Pancreas (tissue), 10 donors: ENCODE data around the gene SLITRK2. TPM values are rescaled to one million over a fixed set of nuclear protein-coding genes. Genes with fewer than 3 reads are reported as not detected.

Experiments
- ATAC-seq, 4 donors: fragments of 200-7000 bp; cut with Tn5 transposase; one replicate each; pipeline versions ENCODE4 v1.8.0 to v1.9.1; 2020; ENCODE audit warnings: mild to moderate bottlenecking in 4 of 4, moderate library complexity in 4 of 4
- DNase-seq, 6 donors: peaks; one replicate each; pipeline ENCODE4 v3.0.0-alpha.2; 2020
- FAIRE-seq: peaks from 2 replicates; lab custom pipeline; 2012; peaks lifted over from hg19 to GRCh38; lab: Jason Lieb, UNC
- H3K27ac ChIP-seq, 4 donors: fragments of 200-600 bp; sonication (generic); 1 replicate in 3 of 4; 2 replicates in 1 of 4; pipeline versions ENCODE4 v1.5.0 to v1.8.0; 2020
- H3K27me3 ChIP-seq, 4 donors: fragments of 200-600 bp; one replicate each; pipeline ENCODE4 v1.8.0; 2021
- H3K36me3 ChIP-seq, 3 donors: fragments of 200-600 bp; sonication (generic) in 1 of 3; one replicate each; pipeline versions ENCODE4 v1.5.0 to v1.8.0; 2020 to 2021
- H3K4me1 ChIP-seq, 3 donors: fragments of 200-600 bp; one replicate each; pipeline ENCODE4 v1.8.0; 2021
- H3K4me3 ChIP-seq, 4 donors: fragments of 200-600 bp; sonication (generic) in 2 of 4; one replicate each; pipeline versions ENCODE4 v1.5.0 to v1.8.0; 2020 to 2021
- H3K9me3 ChIP-seq, 4 donors: fragments of 200-600 bp; one replicate each; pipeline ENCODE4 v1.8.0; 2021
- CTCF ChIP-seq, 4 donors: fragments of 200-600 bp; sonication (generic) in 3 of 4; IDR thresholded peaks; one replicate each; pipeline versions ENCODE4 v1.5.0 to v1.8.0; 2021; ENCODE audit warnings: antibody characterized with exemption in 4 of 4
- WGBS, 2 donors: extraction: QIAGEN DNeasy Blood & Tissue Kit; methylation state at CpG; one replicate each; pipeline ENCODE4 v1.1.7; 2013; 5-methylcytosine and 5-hydroxymethylcytosine counted together
- intact Hi-C, 3 donors: fragments of 100-400 bp; cut with DNase I; formaldehyde crosslinking; loops; one replicate each; pipeline versions ENCODE4 v1.11.1 to v1.14.2; 2022
- polyA plus RNA-seq, 2 donors: library from polyadenylated mRNA; stranded (reverse); fragments of 200-250 nt; gene quantifications; one replicate each; pipeline ENCODE4 v1.2.3, GENCODE V29; 2013
- total RNA-seq, 6 donors: library from RNA; stranded (reverse); fragmentation: NEBNext Ultra II Directional in 4 of 6; extraction: Animal tissue kit (Norgen Biotek cat#: 25700) in 4 of 6; gene quantifications; one replicate each; pipeline versions ENCODE4 v1.2.1 to v1.2.4, GENCODE V29; 2021 to 2023
- donor health status: healthy with polysubstance abuse.
- donor health status: DM: no; HTN: no; CAD: no; lungs with moderate emphysema.
- donor health status: DM: no; HTN: no; CAD: no.
- donor health status: control.
- donor health status: control.
- donor health status: Bipolar disorder and iron deficiency.
- donor health status: DM: yes; HTN: yes; CAD: no.
- donor health status: DM: no; HTN: no; CAD: no.
- donor health status: DM: no; HTN: no; CAD: no.
- donor health status: DM: yes; HTN: yes; CAD: no.

The SLITRK2 gene
- total and polyA plus RNA-seq, 8 donors, result 0.03 to 0.67 (median 0.28) TPM

GRCh38 chrX:145840531-145840930, 22.9 kb downstream of the SLITRK2 start:
- no peaks in the 10 kb centered on the region for H3K36me3 ChIP-seq
- DNase-seq (no peak), ATAC-seq (no peak), FAIRE-seq (no peak)
- H3K9me3 ChIP-seq, result no peaks in the 10 kb centered on the region
- no peak for TF ChIP-seq CTCF (IDR thresholded peaks at IDR 0.05)
- whole genome bisulfite sequencing, 2 donors, result 70 to 74% methylated on average over 9 of the region's 9 CpGs
- no peak overlapping the region for H3K27ac ChIP-seq
- intact Hi-C loops, result no loop called here
- no peak overlapping the region for H3K4me3 ChIP-seq
- H3K4me1 ChIP-seq, result no peaks in the 10 kb centered on the region
- H3K27me3 ChIP-seq, result peaks cover 0 to 16% (median 0%) of the 10 kb centered on the region in 4 donors

- 29 to 34% methylated on average over 7 of the region's 7 CpGs for whole genome bisulfite sequencing, 2 donors
- intact Hi-C loops, result no loop called here
- no peak for FAIRE-seq
- Histone ChIP-seq H3K9me3 (no peaks in the 10 kb centered on the region), H3K4me1 (no peaks in the 10 kb centered on the region), H3K27me3 (peaks cover 0 to 16% (median 0%) of the 10 kb centered on the region in 4 donors), H3K4me3 (no peak overlapping the region), H3K36me3 (no peaks in the 10 kb centered on the region), H3K27ac (no peak overlapping the region)
- TF ChIP-seq CTCF (IDR thresholded peaks at IDR 0.05), result no peak
- DNase-seq, result peak in 1 of 6 donors; percentile 5
- ATAC-seq, result peak in 1 of 4 donors; percentile 50
Measured at GRCh38 chrX:145843146-145843904, 25.7 kb downstream of the SLITRK2 start.

- 80 to 88% methylated on average over 7 of the region's 7 CpGs for WGBS, 2 donors
- intact Hi-C loops, result no loop called here
Measured at GRCh38 chrX:145844886-145845285, 27.3 kb downstream of the SLITRK2 start.

GRCh38 chrX:145848448-145848847, 30.8 kb downstream of the SLITRK2 start:
- Histone ChIP-seq H3K27me3 (no peaks in the 10 kb centered on the region), H3K4me1 (no peaks in the 10 kb centered on the region), H3K4me3 (no peak overlapping the region), H3K36me3 (no peaks in the 10 kb centered on the region), H3K9me3 (no peaks in the 10 kb centered on the region), H3K27ac (no peak overlapping the region)
- ATAC-seq (peak in 1 of 4 donors; percentile 65), FAIRE-seq (no peak), DNase-seq (peak in 1 of 6 donors; percentile 14)
- intact Hi-C loops, result no loop called here
- 45 to 81% methylated on average over 2 of the region's 2 CpGs for WGBS, 2 donors
- TF ChIP-seq CTCF (IDR thresholded peaks at IDR 0.05), result no peak

More at GRCh38 chrX:145844886-145845285, 27.3 kb downstream of the SLITRK2 start:
- Histone ChIP-seq H3K4me1 (no peaks in the 10 kb centered on the region), H3K4me3 (no peak overlapping the region), H3K36me3 (no peaks in the 10 kb centered on the region), H3K27ac (no peak overlapping the region), H3K27me3 (peaks cover 0 to 6% (median 0%) of the 10 kb centered on the region in 4 donors), H3K9me3 (no peaks in the 10 kb centered on the region)
- ATAC-seq (no peak), DNase-seq (no peak), FAIRE-seq (no peak)
- no peak for TF ChIP-seq CTCF (IDR thresholded peaks at IDR 0.05)

- Histone ChIP-seq H3K9me3 (no peaks in the 10 kb centered on the region), H3K36me3 (no peaks in the 10 kb centered on the region), H3K4me1 (no peaks in the 10 kb centered on the region), H3K27ac (no peak overlapping the region), H3K4me3 (no peak overlapping the region), H3K27me3 (no peaks in the 10 kb centered on the region)
- ATAC-seq (no peak), FAIRE-seq (no peak), DNase-seq (no peak)
- 51 to 76% methylated on average over 11 of the region's 11 CpGs for WGBS, 2 donors
- TF ChIP-seq CTCF (IDR thresholded peaks at IDR 0.05), result no peak
- intact Hi-C loops, result no loop called here
Measured at GRCh38 chrX:145848857-145849256, 31.2 kb downstream of the SLITRK2 start.
